AG04450 (cell line): ENCODE data around the gene TFCP2. TPM values are rescaled to one million over a fixed set of nuclear protein-coding genes. Genes with fewer than 3 reads are reported as not detected.

Experiments
- CTCF ChIA-PET: fragments of 300-600, 350-600 bp; formaldehyde crosslinking; extraction: SDS; loops from one replicate; lab custom pipeline; 2022; ENCODE audit warnings: antibody characterized with exemption, inconsistent platforms; lab: Charles Lee
- POLR2A ChIA-PET: fragments of 350-600 bp; formaldehyde crosslinking; extraction: SDS; loops from one replicate; lab custom pipeline; 2021; ENCODE audit warnings: antibody characterized with exemption, inconsistent platforms; lab: Yijun Ruan, JAX
- DNase-seq: peaks from one replicate; pipeline ENCODE4 v3.0.0-alpha.2; 2011; ENCODE audit warnings: low read depth, low spot score
- H3K27ac ChIP-seq: one replicate; pipeline ENCODE4 v1.5.1; 2012; ENCODE audit warnings: low read depth, low read length, control low read depth
- H3K27me3 ChIP-seq: one replicate; pipeline ENCODE4 v1.6.0; 2012; ENCODE audit warnings: low read length; ENCODE audit not compliant: control insufficient read depth, insufficient read depth
- H3K4me3 ChIP-seq: 2 replicates; pipeline ENCODE4 v1.5.1; 2011; ENCODE audit warnings: mild to moderate bottlenecking, low read depth, low read length, control low read depth
- H3K9me3 ChIP-seq: 2 replicates; pipeline ENCODE4 v1.5.1; 2012; ENCODE audit warnings: low read length; ENCODE audit not compliant: control insufficient read depth, insufficient read depth
- CTCF ChIP-seq: IDR thresholded peaks from 2 replicates; pipeline ENCODE4 v1.5.1; 2011; ENCODE audit warnings: low read depth, low read length, control low read depth, inconsistent platforms
- polyA plus RNA-seq: library from polyadenylated mRNA; depleted of rRNA; stranded (reverse); fragments of >200 nt; gene quantifications from 2 replicates; pipeline ENCODE4 v1.2.3, GENCODE V29; 2011

Gene TFCP2
- polyA plus RNA-seq, 1 experiment = 24.9 TPM

GRCh38 chr12:51200806-51201205, 27.9 kb upstream of the TFCP2 start:
- CTCF ChIA-PET = no interaction called here
- Histone ChIP-seq H3K27me3 (no peaks in the 10 kb centered on the region), H3K4me3 (no peak overlapping the region), H3K27ac (no peak overlapping the region), H3K9me3 (peaks cover 2% of the 10 kb centered on the region; the same call in 1 of the 2 replicates)
- POLR2A ChIA-PET = interaction anchor here (1.2 kb wide), 1 partner anchor 110 kb away, joined by 3 read pairs; no protein-coding TSS in a partner anchor
- no peak for TF ChIP-seq CTCF
- DNase-seq = no peak

- H3K4me3 ChIP-seq = no peak overlapping the region
- no peaks in the 10 kb centered on the region for H3K27me3 ChIP-seq
- no peak for DNase-seq
- H3K27ac ChIP-seq = no peak overlapping the region
- ChIA-PET CTCF (no interaction called here), POLR2A (interaction anchor here (1.2 kb wide), 1 partner anchor 111 kb away, joined by 3 read pairs; no protein-coding TSS in a partner anchor)
- peaks cover 1% of the 10 kb centered on the region; the same call in 1 of the 2 replicates for H3K9me3 ChIP-seq
- no peak for TF ChIP-seq CTCF
These were observed 27.2 kb upstream of the TFCP2 start for GRCh38 chr12:51200156-51200555.

GRCh38 chr12:51199366-51199945, 26.5 kb upstream of the TFCP2 start:
- no peak for TF ChIP-seq CTCF

GRCh38 chr12:51198568-51199365, 25.8 kb upstream of the TFCP2 start:
- CTCF ChIA-PET = no interaction called here

More at GRCh38 chr12:51199366-51199945, 26.5 kb upstream of the TFCP2 start:
- H3K4me3 ChIP-seq = no peak overlapping the region
- DNase-seq = no peak
- H3K27me3 ChIP-seq = no peaks in the 10 kb centered on the region
- no peaks in the 10 kb centered on the region for H3K9me3 ChIP-seq
- H3K27ac ChIP-seq = no peak overlapping the region
- CTCF ChIA-PET = no interaction called here
- POLR2A ChIA-PET = interaction anchor here (1.2 kb wide), 1 partner anchor 112 kb away, joined by 3 read pairs; no protein-coding TSS in a partner anchor

More at GRCh38 chr12:51198568-51199365, 25.8 kb upstream of the TFCP2 start:
- Histone ChIP-seq H3K27ac (no peak overlapping the region), H3K27me3 (no peaks in the 10 kb centered on the region), H3K4me3 (no peak overlapping the region), H3K9me3 (no peaks in the 10 kb centered on the region)
- no peak for DNase-seq
- POLR2A ChIA-PET = no interaction called here
- TF ChIP-seq CTCF = no peak
